GM11168 (cell line): ENCODE measurements around the gene PPP1R16B.

Source experiments
- in situ Hi-C: fragments of 300-500 bp; cut with MboI; formaldehyde crosslinking; loops from one replicate; pipeline ENCODE4 v1.12.0; 2022; ENCODE audit warnings: low sequenced_read_pairs; ENCODE audit not compliant: unreplicated experiment

The PPP1R16B gene

GRCh38 chr20:38892091-38892981 is 86.8 kb downstream of the PPP1R16B start:
- in situ Hi-C loops: no loop called here

GRCh38 chr20:38893056-38893564 is 87.6 kb downstream of the PPP1R16B start:
- in situ Hi-C loops: no loop called here

- in situ Hi-C loops: no loop called here
Observed at GRCh38 chr20:38893565-38894090, 88.1 kb downstream of the PPP1R16B start.

- in situ Hi-C loops: no loop called here
Observed at GRCh38 chr20:38894091-38894847, 88.8 kb downstream of the PPP1R16B start.

- in situ Hi-C loops: no loop called here
Observed at GRCh38 chr20:38895098-38895949, 89.8 kb downstream of the PPP1R16B start.

GRCh38 chr20:38896009-38896594 is 90.6 kb downstream of the PPP1R16B start:
- in situ Hi-C loops: no loop called here

GRCh38 chr20:38897267-38897666 is 91.8 kb downstream of the PPP1R16B start:
- in situ Hi-C loops: no loop called here

- in situ Hi-C loops: loop anchor here (25.0 kb wide), 1 partner anchor 238 kb away; no protein-coding TSS in a partner anchor
Observed at GRCh38 chr20:38900606-38901005, 95.1 kb downstream of the PPP1R16B start.

GRCh38 chr20:38902601-38903000 is 97.1 kb downstream of the PPP1R16B start:
- in situ Hi-C loops: loop anchor here (25.0 kb wide), 1 partner anchor 240 kb away; no protein-coding TSS in a partner anchor

- in situ Hi-C loops: loop anchor here (25.0 kb wide), 1 partner anchor 241 kb away; no protein-coding TSS in a partner anchor
Observed at GRCh38 chr20:38903335-38903734, 97.8 kb downstream of the PPP1R16B start.

GRCh38 chr20:38905375-38905774 is 99.9 kb downstream of the PPP1R16B start:
- in situ Hi-C loops: loop anchor here (25.0 kb wide), 1 partner anchor 243 kb away; no protein-coding TSS in a partner anchor

- in situ Hi-C loops: loop anchor here (25.0 kb wide), 1 partner anchor 246 kb away; no protein-coding TSS in a partner anchor
Observed at GRCh38 chr20:38907918-38908677, 102.6 kb downstream of the PPP1R16B start.

GRCh38 chr20:38915355-38915754 is 109.9 kb downstream of the PPP1R16B start:
- in situ Hi-C loops: loop anchor here (10.0 to 25.0 kb wide), 2 partner anchors 129 to 253 kb away; no protein-coding TSS in a partner anchor

GRCh38 chr20:38917657-38918056 is 112.2 kb downstream of the PPP1R16B start:
- in situ Hi-C loops: loop anchor here (10.0 to 25.0 kb wide), 2 partner anchors 127 to 255 kb away; no protein-coding TSS in a partner anchor

- in situ Hi-C loops: loop anchor here (10.0 to 25.0 kb wide), 2 partner anchors 127 to 256 kb away; no protein-coding TSS in a partner anchor
Observed at GRCh38 chr20:38918172-38918571, 112.7 kb downstream of the PPP1R16B start.

- in situ Hi-C loops: loop anchor here (10.0 to 25.0 kb wide), 2 partner anchors 125 to 257 kb away; no protein-coding TSS in a partner anchor
Observed at GRCh38 chr20:38919683-38920082, 114.2 kb downstream of the PPP1R16B start.

- in situ Hi-C loops: loop anchor here (25.0 kb wide), 1 partner anchor 258 kb away; no protein-coding TSS in a partner anchor
Observed at GRCh38 chr20:38920411-38920810, 114.9 kb downstream of the PPP1R16B start.

- in situ Hi-C loops: loop anchor here (25.0 kb wide), 1 partner anchor 259 kb away; no protein-coding TSS in a partner anchor
Observed at GRCh38 chr20:38920851-38921250, 115.4 kb downstream of the PPP1R16B start.
